Middle frontal gyrus (tissue), 1 donor: Measurements from ENCODE around the gene PDPK1.
"Not testable (repeated sequence)": the region's sequence is repeated elsewhere in the genome, so short reads cannot be mapped to it uniquely, and the experiment has no call there.

Source experiments
- DNase-seq: peaks from one replicate; pipeline ENCODE4 v3.0.0-alpha.2; 2015; ENCODE audit warnings: low spot score; ENCODE audit errors: extremely low spot score

Gene PDPK1

DNA sequence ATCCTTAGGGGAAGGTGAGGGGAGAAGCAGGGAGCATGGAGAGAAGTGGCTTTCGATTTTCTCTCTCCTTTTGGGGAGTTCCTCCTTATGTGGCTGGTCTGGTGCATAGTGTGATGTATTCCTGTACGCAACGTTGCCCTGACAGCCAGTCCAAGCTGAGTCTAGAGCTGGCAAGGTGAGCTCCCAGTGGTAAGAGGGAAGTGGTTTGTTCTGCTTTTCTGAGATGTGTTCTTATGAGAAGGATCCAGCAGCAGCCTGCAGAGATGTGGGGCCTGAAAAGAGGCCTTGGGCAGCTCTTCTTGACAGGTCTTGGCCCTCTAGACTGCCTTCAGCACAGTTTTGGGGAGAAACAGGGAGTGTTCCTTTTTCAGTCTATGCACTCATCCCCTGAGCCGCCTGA, 3.1 kb downstream of the PDPK1 start:
- not testable (repeated sequence) for DNase-seq

DNA sequence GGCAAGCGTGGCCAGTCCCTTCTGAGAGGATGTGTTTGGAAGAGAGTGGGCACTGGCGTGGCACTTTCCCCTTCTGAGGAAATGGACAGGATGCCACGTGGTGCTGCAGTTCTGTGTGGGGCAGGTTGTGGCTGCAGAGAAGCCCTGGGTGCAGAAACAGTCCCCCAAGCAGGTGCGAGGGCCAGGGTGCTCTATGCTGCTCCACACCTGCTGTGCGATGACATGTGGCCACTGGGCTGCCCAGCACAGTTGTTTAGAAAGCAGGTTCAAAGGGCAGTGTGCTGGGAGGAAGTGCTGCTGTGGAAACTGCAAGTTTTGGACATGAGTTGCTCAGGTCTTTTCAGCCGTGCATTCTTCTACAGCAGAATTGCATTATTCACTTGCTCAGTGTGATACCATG, 3.6 kb downstream of the PDPK1 start:
- DNase-seq = not testable (repeated sequence)

DNA sequence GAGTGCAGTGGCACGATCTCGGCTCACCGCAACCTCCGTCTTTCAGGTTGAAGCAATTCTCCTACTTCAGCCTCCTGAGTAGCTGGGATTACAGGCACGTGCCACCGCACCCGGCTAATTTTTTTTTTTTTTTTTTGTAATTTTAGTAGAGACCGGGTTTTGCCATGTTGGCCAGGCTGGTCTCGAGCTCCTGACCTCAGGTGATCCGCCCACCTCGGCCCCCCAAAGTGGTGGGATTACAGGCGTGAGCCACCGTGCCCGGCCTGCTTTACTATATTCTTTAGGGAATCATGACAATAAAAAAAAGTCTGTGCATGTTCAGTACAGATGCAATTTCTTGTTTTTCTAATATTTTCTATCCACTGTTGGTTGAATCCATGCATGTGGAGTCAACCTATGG, 6.0 kb downstream of the PDPK1 start:
- DNase-seq = not testable (repeated sequence)

DNA sequence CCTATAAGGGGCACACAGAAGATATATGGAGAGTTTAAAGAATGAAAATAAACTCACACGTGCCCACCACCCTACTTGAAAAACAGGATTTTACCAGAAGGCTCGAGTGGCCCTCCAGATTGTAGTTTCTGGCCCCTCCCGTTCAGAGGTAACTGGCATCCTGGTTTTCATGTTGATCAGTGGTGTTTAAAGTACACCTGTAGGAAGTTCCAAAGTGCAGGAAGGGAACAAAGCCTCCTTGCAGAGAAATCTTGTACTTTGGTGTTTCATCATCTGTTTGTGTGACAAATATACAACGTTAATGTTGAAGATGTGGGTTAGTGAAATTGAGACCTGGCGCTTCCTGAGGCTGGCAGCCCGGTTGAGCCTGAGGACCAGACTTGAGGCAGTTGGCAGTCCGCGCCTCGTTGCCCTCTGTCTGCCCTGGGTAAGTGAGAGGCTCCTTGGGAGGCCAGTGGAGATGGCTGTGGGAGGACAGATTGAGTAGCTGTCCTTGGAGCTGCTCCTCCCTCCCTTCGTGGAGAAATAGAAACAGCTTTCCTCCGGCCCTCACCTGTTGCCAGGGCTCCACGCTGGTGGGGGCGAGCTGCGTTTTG, 12.6 kb downstream of the PDPK1 start:
- not testable (repeated sequence) for DNase-seq

DNA sequence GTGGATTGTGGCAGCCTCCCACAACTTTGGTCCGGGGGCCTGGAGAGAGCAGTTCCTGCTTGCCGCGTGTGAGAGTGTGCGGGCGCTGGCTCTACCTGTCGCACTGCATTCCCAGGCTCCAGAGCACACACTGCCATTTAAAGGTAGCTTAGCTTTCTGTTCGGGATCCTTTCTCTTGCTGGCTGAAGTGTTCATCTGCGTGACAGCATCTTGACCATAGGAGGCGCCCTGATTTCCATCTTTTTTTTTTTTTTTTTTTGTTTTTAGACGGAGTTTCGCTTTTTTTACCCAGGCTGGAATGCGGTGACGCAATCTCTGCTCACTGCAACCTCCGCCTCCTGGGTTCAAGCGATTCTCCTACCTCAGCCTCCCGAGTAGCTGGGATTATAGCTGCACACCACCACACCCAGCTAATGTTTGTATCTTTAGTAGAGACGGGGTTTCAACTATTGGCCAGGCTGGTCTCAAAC, 13.6 kb downstream of the PDPK1 start:
- DNase-seq = not testable (repeated sequence)

DNA sequence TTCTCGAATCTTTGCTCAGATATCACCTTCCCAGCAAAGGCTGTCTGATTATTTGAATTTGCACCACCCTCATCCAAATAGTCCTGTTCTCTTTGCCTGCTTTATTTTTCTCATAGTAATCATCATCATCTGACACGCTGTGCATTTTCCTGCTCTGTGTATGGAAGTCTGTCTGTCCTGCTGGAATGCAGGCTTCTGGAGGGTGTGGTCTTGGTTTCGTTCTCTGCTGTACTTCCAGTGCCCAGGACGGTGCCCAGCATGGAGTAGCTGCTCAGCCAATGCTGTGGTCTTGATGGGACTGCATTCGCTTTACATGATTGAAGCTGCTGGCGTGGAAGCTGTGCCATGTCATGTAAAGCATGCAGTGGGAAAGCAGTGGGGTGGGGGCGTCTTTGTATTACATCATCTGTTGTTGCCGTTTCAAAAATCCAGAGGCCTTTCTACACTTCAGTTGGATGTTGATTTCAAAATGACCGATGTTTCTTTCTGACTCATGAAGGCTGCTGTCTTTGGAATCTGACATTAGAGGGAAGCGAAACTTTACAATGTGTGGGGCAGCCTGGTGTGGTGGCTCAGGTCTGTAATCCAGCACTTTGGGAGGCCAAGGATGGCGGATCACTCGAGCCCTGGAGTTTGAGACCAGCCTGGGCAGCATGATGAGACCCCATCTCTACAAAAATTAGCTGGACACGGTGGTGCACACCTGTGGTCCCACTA, 17.0 kb downstream of the PDPK1 start:
- not testable (repeated sequence) for DNase-seq

DNA sequence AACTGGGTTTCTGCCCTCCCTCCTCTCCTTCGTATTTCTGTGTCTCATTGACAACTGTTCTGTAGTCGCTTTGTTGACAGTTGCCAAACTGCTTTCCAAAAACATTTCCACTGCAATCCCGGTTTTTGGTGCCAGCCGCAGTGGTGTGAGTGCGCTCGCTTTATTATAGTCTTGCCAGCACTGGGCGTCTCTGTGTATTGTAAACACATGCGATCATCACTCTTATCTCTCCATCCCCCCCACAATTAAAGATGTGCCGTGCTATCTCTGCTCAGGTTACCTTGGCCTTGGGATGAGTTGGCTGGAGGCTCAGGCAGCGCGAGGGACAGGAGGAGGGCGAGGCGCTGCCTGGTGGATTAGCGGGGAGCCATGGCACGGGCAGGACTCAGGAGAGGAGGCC, 19.3 kb downstream of the PDPK1 start:
- DNase-seq = not testable (repeated sequence)

DNA sequence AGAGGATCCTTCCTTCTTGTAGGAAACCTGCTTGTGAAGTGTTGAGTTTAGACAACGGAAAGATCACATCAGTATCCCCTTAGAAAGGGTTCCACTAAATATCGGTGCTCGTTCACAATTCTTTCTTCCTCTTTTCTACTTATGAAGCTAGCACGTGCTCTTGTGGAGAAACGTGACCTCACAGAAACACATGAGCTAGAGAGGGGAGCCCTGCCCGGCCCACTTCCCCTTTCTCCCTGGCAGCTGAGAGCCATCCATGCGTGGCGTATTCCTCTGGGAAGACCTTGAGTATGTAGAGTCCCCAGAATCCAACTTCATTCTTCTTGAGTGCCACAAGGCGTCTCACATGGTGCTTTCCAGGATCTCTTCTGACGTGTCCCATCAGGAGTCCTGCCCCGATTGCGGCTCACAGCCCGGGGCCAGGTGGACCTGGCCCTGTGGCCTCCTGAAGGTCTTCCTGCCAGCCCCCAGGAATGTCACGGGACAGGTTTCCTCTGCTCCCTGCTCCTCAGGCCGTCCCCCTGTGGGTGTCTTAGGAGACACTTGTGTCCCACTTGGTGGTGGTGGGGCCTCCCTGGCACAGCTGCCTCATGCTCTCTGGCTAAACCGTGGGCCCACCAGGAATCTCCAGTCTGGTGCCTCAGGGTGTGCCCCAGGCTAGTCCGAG, 22.4 kb downstream of the PDPK1 start:
- not testable (repeated sequence) for DNase-seq

DNA sequence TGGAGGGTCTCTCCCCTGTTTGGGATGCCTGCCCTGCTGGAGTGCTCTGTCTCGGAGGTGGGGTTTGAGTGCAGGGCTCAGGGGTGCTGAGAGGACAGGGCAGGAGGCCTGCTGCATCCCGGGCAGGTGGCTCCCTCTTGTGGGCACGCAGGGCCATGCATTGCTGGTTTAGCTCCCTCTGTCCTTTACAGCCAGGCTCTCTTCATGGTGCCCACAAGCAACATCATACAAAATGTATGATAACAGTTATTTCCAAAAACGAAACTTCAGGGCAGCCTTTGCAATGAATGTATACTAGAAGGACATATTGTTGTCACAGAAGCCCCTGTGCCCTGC, 22.9 kb downstream of the PDPK1 start:
- DNase-seq = not testable (repeated sequence)

DNA sequence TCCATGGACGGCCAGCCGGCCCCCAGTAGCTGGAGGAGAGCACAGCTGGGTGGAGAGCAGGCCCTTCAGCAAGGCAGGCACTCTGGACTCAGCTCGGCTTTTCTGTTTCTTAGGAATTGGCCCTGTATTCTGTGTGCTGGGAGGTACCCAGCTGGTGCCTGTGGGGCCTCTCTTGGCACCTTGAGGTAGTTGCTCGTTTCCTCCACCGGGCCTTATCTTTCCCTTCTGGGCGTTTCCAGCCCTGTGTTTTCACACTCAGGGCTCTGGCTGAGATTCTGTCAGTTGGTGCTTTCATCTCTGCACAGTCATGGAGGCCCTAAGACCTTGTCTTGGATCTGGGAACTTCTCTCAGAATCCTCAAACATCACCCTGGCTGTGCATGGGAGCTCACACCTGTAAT, 29.7 kb downstream of the PDPK1 start:
- DNase-seq = not testable (repeated sequence)

DNA sequence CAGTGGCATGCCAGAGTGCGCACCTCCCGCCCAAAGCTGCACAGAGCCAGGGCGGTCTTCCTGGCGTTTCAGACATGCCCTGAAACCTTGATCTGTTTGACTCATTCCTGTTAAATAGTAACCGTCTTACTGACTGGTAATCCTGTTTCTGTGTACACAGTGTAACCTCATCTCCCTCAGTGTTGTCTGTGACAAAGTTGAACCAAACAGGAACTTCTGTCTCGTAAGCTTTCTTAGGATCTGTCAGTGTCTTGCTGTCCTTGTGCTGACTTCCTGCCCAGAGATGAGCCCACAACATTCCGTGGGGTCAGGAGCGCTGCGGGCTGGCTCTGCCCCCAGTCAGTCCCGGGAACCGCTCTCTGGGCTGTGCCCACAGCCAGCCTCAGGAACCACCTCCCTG, 30.8 kb downstream of the PDPK1 start:
- not testable (repeated sequence) for DNase-seq

DNA sequence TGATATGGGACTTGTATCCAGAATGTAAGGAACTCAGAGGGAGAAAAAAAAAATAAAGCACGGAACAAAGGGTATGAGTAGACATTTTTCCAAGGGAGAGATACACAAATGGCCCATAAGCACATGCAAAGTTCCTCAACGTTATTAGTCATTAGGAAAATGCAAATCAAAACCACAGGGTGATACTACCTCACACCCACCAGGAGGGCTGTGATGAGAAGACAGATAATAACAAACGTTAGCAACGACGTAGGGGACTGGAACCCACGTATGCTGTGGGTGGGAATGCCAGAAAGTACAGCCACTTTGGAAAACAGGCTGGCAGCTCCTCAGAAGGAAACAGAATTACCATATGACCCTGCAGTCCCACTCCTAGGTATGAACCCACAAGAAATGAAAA, 34.9 kb downstream of the PDPK1 start:
- not testable (repeated sequence) for DNase-seq

DNA sequence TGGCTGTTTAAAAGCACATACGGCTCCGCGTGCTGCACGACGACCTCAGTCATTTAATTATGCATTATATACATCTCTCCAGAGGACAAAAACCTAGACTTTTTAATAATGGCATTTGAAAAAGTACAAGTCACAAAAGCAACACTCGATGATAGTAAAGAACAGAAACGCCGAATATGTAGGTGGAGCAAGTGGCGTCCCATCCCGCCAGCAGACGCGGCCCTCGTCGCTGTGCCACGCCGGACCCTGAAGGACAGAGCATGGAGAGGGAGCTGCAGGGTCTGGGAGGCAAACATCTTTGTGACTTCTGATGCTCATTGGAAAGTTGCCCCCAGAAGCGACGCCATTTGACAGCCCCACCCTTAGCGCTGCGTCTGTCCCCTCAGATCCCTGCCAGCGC, 38.0 kb downstream of the PDPK1 start:
- not testable (repeated sequence) for DNase-seq

DNA sequence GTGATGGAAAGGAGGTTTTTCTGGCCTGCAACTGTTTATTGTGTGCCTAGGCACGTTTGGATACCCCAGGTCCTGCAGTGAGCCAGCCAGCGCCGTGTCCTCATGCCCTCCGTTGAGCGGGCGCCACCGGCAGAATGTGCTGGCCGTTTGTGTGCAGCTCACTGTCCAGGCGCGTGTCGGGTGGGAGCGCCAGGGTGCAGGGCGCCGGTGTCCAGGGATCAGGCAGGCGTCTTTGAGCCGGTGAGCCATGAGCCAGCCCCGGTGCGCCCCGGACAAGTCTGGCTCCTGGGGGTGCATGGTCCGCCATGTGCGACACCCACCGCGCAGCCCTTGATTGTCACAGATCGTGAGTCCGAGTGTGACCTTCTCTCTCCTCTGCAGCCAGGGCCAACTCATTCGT, 39.2 kb downstream of the PDPK1 start:
- DNase-seq = not testable (repeated sequence)

DNA sequence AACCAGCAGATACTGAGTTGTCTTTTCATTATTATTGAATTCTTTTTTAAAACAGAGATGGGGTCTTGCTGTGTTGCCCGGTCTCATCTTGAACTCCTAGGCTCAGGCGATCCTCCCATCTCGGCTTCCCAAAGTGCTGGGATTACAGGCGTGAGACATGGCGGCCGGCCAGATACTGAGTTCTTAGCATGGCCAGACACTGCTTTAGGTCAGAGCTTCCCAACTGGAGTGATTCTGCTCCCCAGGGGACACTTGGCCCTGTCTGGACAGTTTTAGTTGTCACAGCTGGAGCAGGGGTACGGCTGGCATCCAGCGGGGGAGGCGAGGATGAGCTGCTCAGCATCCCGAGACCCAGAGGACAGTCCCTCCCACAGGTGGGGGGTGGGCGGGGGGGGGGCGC, 41.1 kb downstream of the PDPK1 start:
- DNase-seq = not testable (repeated sequence)

DNA sequence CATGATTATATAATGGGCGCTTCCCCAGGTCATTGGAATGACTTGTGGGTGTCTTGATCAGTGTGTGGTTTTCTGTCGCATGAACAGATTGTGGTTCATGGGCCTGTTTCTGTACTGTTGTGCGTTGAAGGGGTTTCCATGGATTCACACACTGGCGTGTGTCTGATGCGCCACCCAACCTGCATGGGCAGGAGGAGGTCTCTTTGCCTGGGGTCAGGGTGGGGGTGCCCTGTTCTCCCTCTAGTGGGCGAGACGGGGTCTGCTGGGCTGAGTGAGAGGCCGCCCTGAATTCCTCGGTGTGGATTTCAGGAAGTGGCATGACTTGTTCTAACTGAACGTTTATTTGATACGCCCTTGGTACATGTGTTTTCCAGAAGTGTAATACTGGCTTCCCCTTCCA, 42.3 kb downstream of the PDPK1 start:
- not testable (repeated sequence) for DNase-seq

DNA sequence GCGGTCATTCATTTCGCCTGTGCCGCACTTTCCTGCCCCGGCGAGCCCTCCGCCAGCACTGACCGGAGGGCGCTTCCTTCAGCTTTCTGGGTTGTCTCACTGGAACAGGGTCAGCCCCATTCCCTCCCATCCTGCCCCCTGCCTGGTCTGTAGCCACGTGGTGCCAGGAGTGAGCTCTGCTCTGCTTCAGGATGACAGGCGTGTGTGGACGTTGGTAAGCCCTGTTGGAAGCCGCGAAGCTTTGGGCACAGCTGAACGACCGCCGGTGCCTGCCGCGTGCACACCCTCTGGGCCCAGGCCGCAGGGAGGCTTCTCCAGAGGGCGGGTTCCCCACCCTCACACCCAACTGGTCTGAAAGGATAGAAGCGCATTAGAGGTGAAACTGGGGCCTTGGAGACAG, 43.0 kb downstream of the PDPK1 start:
- not testable (repeated sequence) for DNase-seq

DNA sequence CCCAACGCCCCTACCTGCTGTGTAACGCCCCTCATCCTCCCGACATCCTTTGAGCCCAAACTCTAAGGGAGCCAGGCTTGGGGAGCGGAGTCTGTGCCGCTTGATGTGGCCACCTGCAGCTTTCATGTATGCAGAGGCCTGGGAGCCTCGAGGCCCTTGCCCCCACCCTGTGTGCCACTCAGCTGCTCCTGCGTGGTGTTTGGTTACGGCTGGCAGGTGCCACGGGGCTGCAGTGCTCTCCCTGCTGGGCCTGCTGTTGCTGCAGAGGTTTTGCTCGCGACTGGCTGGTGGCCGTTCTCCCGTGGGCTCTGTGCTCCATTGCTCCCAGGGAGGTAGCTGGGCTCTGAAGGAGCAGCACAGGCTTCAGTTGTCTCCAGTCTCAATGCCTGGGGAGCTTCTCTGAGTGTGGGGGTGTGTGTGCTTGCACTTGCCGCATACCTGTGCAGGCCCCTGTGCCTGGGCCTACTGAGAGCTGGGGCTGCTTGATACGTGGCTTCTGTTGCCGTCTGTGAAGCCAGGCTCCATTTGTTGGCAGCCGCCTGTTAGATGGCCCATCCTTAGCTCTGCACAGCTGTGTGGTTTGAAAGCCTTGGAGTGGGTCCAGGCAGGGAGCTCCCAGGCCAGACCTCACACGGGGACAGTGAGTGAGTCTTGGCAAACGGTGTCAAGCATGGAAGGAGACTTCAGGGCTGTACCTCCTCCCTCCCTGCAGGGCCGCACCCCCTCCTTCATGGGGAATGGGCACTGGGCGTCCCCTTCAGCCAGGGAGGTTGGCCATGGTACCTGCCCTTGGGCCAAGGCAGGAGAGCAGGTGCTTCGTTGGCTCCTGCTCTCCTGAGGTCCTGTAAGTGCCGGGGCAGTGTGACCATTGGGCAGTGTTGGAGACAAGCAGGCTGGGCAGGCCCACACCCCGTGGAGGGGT, 47.2 kb downstream of the PDPK1 start:
- DNase-seq = no peak

DNA sequence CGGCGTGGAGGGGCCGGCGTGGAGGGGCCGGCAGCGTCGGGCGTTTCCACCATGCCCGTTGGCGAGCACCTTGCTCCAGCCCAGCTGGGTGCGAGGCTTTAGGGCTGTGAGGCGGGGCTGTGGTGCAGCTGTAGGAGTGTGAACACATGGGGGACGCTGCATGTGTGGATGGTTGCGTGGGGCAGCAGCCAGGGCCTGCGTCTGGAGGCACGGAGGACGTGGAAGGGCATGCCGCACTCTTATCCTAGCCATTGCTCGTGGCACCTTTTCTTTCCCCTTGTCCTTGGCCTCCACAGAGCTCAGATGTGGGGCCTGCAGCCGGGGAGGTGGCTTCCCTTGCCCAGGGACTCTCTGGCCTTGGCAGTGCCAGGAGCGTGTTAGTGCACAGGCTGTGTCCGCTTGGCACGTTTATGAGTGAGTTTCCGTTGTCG, 47.8 kb downstream of the PDPK1 start:
- no peak for DNase-seq

DNA sequence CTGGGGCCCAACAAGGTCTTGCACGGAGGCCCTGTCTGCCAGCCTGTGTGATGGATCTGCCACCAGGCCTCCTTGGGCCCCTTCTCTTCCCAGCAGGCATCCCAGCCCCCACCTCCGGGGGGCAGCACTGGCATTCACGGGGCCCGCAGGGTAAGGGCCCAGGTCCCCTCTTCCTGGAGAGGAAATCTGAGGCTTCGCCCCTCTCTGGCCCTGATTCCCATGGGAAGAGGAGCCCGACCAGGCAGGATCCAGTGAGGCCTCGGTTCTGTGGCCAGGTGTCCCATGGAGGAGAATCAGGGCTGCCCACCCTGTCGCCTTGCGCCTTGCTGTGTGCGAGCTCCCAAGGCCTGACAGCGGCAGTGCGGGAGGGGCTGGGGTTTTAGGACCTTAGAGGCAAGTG, 48.4 kb downstream of the PDPK1 start:
- no peak for DNase-seq

DNA sequence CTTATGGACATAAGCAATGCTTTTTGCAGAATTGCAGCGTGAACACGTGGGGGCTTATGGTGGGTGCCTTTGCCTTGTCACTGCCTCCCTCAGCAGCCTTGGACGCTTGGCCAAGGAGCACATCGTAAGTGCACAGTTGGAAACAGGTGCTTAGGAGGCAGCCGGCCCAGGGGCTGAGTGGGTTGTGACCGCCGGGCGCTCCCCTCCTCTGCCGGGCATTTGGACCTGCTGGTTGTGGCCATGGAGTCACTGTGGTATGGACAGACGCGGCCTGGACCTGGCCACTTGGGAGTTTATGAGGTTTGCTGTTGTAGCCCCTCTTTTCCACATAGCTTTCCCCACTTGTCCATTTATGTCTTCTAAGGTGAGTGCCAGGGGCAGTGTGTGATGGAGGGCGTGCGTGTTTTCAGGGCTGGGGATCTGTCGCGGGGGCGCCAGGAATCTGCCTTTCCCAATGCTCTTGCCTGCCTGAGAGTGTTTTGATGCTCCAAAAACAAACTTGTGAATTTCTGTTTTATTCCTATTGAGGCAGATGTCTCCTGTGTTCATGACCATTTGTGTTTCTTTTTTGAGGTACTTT, 49.2 kb downstream of the PDPK1 start:
- no peak for DNase-seq
